BLaER1 (cell line): ENCODE data around the gene HMX1.

Experiments
- H3K27ac ChIP-seq: shearing (Covaris generic); formaldehyde crosslinking; 2 replicates; pipeline ENCODE4 v1.8.1; 2022
- H3K27me3 ChIP-seq: shearing (Covaris generic); formaldehyde crosslinking; 2 replicates; pipeline ENCODE4 v1.8.1; 2022
- H3K36me3 ChIP-seq: shearing (Covaris generic); formaldehyde crosslinking; 2 replicates; pipeline ENCODE4 v1.8.1; 2022
- H3K4me1 ChIP-seq: shearing (Covaris generic); formaldehyde crosslinking; 2 replicates; pipeline ENCODE4 v1.8.1; 2022
- H3K4me2 ChIP-seq: shearing (Covaris generic); formaldehyde crosslinking; 2 replicates; pipeline ENCODE4 v1.8.1; 2022
- H3K4me3 ChIP-seq: shearing (Covaris generic); formaldehyde crosslinking; 2 replicates; pipeline ENCODE4 v1.8.1; 2022
- H3K9ac ChIP-seq: shearing (Covaris generic); formaldehyde crosslinking; 2 replicates; pipeline ENCODE4 v1.8.1; 2022
- H3K9me3 ChIP-seq: shearing (Covaris generic); formaldehyde crosslinking; 2 replicates; pipeline ENCODE4 v1.8.1; 2022
- H4K20me1 ChIP-seq: shearing (Covaris generic); formaldehyde crosslinking; 2 replicates; pipeline ENCODE4 v1.8.1; 2022
- Cebpa-rat ChIP-seq: shearing (Covaris generic); IDR thresholded peaks from 2 replicates; pipeline ENCODE4 v1.8.1; 2022

Gene HMX1

GRCh38 chr4:8851321-8852117 is 20.1 kb downstream of the HMX1 start:
- Histone ChIP-seq H3K9me3 (peaks cover 6% of the 10 kb centered on the region; the same call in 1 of the 2 replicates), H3K27me3 (peaks cover 26% of the 10 kb centered on the region)

GRCh38 chr4:8850830-8851188 is 20.8 kb downstream of the HMX1 start:
- H3K4me1 ChIP-seq, result peaks cover 14% of the 10 kb centered on the region
- no peak for TF ChIP-seq Cebpa-rat
- H3K9ac ChIP-seq, result no peak overlapping the region
- H3K27me3 ChIP-seq, result peaks cover 19% of the 10 kb centered on the region
- H3K4me2 ChIP-seq, result no peak overlapping the region
- peaks cover 8% of the 10 kb centered on the region; the same call in 1 of the 2 replicates for H4K20me1 ChIP-seq
- no peak overlapping the region for H3K4me3 ChIP-seq
- peaks cover 6% of the 10 kb centered on the region; the same call in 1 of the 2 replicates for H3K9me3 ChIP-seq
- no peak overlapping the region for H3K27ac ChIP-seq
- H3K36me3 ChIP-seq, result no peaks in the 10 kb centered on the region

More at GRCh38 chr4:8851321-8852117, 20.1 kb downstream of the HMX1 start:
- TF ChIP-seq Cebpa-rat, result no peak
- peaks cover 21% of the 10 kb centered on the region for H3K4me1 ChIP-seq
- H3K36me3 ChIP-seq, result no peaks in the 10 kb centered on the region
- no peak overlapping the region for H3K4me2 ChIP-seq
- no peak overlapping the region for H3K4me3 ChIP-seq
- peaks cover 13% of the 10 kb centered on the region; the same call in 1 of the 2 replicates for H4K20me1 ChIP-seq
- H3K27ac ChIP-seq, result no peak overlapping the region
- no peak overlapping the region for H3K9ac ChIP-seq

- TF ChIP-seq Cebpa-rat, result no peak
- Histone ChIP-seq H3K4me2 (no peak overlapping the region), H3K4me3 (no peak overlapping the region), H3K36me3 (no peaks in the 10 kb centered on the region), H3K27ac (no peak overlapping the region), H3K9me3 (peaks cover 6% of the 10 kb centered on the region; the same call in 1 of the 2 replicates), H3K4me1 (peaks cover 9% of the 10 kb centered on the region), H3K27me3 (peaks cover 13% of the 10 kb centered on the region), H3K9ac (no peak overlapping the region), H4K20me1 (peaks cover 3% of the 10 kb centered on the region; the same call in 1 of the 2 replicates)
Observed at GRCh38 chr4:8850074-8850829, 21.4 kb downstream of the HMX1 start.

- Histone ChIP-seq H3K36me3 (no peaks in the 10 kb centered on the region), H3K27me3 (peaks cover 5% of the 10 kb centered on the region), H3K27ac (no peak overlapping the region), H3K4me3 (no peak overlapping the region), H3K9ac (no peak overlapping the region), H4K20me1 (no peaks in the 10 kb centered on the region), H3K4me2 (no peak overlapping the region), H3K4me1 (peaks cover 11% of the 10 kb centered on the region), H3K9me3 (peaks cover 6% of the 10 kb centered on the region; the same call in 1 of the 2 replicates)
- TF ChIP-seq Cebpa-rat, result no peak
Observed at GRCh38 chr4:8849266-8850073, 22.2 kb downstream of the HMX1 start.

- H3K4me1 ChIP-seq, result peaks cover 12% of the 10 kb centered on the region
- H3K4me2 ChIP-seq, result no peak overlapping the region
- no peak overlapping the region for H3K27ac ChIP-seq
- no peak for TF ChIP-seq Cebpa-rat
- peaks cover 12% of the 10 kb centered on the region for H3K9me3 ChIP-seq
- H3K9ac ChIP-seq, result no peak overlapping the region
- H3K36me3 ChIP-seq, result no peaks in the 10 kb centered on the region
- no peaks in the 10 kb centered on the region for H4K20me1 ChIP-seq
- H3K27me3 ChIP-seq, result no peaks in the 10 kb centered on the region; the same call in 1 of the 2 replicates
- H3K4me3 ChIP-seq, result no peak overlapping the region
Observed at GRCh38 chr4:8848507-8849265, 23.0 kb downstream of the HMX1 start.

GRCh38 chr4:8847764-8848163 is 23.9 kb downstream of the HMX1 start:
- Histone ChIP-seq H3K36me3 (no peaks in the 10 kb centered on the region), H3K4me1 (peaks cover 12% of the 10 kb centered on the region), H4K20me1 (no peaks in the 10 kb centered on the region), H3K4me2 (no peak overlapping the region), H3K4me3 (no peak overlapping the region), H3K27me3 (no peaks in the 10 kb centered on the region), H3K9ac (no peak overlapping the region), H3K9me3 (peaks cover 19% of the 10 kb centered on the region), H3K27ac (no peak overlapping the region)
- no peak for TF ChIP-seq Cebpa-rat

GRCh38 chr4:8847331-8847730 is 24.3 kb downstream of the HMX1 start:
- no peak for TF ChIP-seq Cebpa-rat
- H4K20me1 ChIP-seq, result no peaks in the 10 kb centered on the region
- H3K4me1 ChIP-seq, result peaks cover 9% of the 10 kb centered on the region
- H3K4me3 ChIP-seq, result no peak overlapping the region
- no peaks in the 10 kb centered on the region for H3K27me3 ChIP-seq
- no peaks in the 10 kb centered on the region for H3K36me3 ChIP-seq
- no peak overlapping the region for H3K4me2 ChIP-seq
- H3K27ac ChIP-seq, result no peak overlapping the region
- no peak overlapping the region for H3K9ac ChIP-seq
- peaks cover 17% of the 10 kb centered on the region for H3K9me3 ChIP-seq

- Histone ChIP-seq H3K4me3 (no peak overlapping the region), H3K9me3 (peaks cover 17% of the 10 kb centered on the region), H3K9ac (no peak overlapping the region), H3K4me1 (peaks cover 5% of the 10 kb centered on the region; the same call in 1 of the 2 replicates), H3K27ac (no peak overlapping the region), H4K20me1 (no peaks in the 10 kb centered on the region), H3K36me3 (no peaks in the 10 kb centered on the region), H3K4me2 (no peak overlapping the region), H3K27me3 (no peaks in the 10 kb centered on the region)
- TF ChIP-seq Cebpa-rat, result no peak
Observed at GRCh38 chr4:8846826-8847225, 24.8 kb downstream of the HMX1 start.

- H3K27me3 ChIP-seq, result no peaks in the 10 kb centered on the region
- no peak overlapping the region for H3K27ac ChIP-seq
- H3K4me3 ChIP-seq, result no peak overlapping the region
- no peak for TF ChIP-seq Cebpa-rat
- H3K36me3 ChIP-seq, result no peaks in the 10 kb centered on the region
- H3K4me2 ChIP-seq, result no peak overlapping the region
- H4K20me1 ChIP-seq, result no peaks in the 10 kb centered on the region
- H3K4me1 ChIP-seq, result peaks cover 5% of the 10 kb centered on the region; the same call in 1 of the 2 replicates
- H3K9ac ChIP-seq, result no peak overlapping the region
- peaks cover 17% of the 10 kb centered on the region for H3K9me3 ChIP-seq
Observed at GRCh38 chr4:8846046-8846720, 25.5 kb downstream of the HMX1 start.
